EH (cell line): ENCODE results near the gene ERN1.

Experiments used
- DNase-seq: peaks from one replicate; pipeline ENCODE4 v3.0.0-alpha.2; 2015; ENCODE audit warnings: low read depth

ERN1 gene

GRCh38 chr17:64059756-64060155 lies 70.2 kb downstream of the ERN1 start:
- no peak for DNase-seq

DNA sequence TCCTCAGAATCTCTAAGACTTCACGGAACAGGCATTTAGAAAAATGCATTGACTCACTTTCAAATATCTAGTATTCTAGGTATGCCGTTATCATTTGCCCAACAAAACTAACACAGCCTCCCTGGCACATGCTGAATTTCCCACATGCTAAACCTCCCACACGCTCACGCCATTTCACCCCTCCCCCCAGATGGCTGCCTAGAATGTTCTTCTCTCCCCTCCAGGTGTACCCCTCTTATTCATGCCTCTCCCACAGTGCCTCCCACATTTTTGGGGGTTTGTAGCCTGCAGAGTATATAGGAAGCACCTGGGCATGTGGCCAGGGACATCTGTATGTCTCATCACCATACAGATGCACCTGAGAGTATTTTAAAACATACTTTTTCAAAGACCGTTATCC lies 71.3 kb downstream of the ERN1 start:
- peak; percentile 7 for DNase-seq

GRCh38 chr17:64057701-64058263 lies 72.2 kb downstream of the ERN1 start:
- DNase-seq = peak; percentile 20

DNA sequence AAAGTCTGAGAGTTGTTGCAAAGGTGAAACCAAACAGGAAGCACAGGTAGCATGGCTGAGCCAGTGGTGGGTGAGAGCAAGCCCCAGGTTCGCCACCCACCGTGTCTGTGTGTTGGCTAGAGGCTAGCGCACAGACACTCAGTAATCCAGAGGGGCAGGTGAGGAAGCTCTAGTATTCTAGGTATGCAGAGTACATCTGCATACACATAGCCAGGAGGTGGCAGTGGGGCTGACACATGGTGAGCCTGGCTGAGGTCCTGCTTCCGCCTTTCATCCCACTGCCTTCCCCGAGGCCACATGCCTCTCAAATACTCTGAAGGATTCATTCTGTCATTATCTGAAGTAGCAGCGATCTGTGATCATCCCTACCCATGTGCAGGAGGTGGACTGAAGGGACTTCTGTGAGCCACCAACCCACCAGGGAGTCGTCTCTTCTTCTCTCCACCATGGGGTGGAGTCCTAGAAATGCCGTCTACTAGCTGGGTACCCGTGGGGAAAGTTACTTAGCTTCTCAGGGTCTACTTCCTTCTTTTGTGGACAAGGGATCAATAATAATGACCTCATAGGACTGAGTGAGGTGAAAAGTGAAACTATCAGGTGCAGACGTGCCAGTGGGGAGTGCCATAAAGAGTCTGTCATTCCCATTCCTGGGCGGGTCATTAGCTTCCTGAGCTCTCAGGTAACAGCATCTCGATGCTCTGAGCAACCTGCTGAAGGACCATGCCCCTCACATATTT lies 73.5 kb downstream of the ERN1 start:
- no peak for DNase-seq

DNA sequence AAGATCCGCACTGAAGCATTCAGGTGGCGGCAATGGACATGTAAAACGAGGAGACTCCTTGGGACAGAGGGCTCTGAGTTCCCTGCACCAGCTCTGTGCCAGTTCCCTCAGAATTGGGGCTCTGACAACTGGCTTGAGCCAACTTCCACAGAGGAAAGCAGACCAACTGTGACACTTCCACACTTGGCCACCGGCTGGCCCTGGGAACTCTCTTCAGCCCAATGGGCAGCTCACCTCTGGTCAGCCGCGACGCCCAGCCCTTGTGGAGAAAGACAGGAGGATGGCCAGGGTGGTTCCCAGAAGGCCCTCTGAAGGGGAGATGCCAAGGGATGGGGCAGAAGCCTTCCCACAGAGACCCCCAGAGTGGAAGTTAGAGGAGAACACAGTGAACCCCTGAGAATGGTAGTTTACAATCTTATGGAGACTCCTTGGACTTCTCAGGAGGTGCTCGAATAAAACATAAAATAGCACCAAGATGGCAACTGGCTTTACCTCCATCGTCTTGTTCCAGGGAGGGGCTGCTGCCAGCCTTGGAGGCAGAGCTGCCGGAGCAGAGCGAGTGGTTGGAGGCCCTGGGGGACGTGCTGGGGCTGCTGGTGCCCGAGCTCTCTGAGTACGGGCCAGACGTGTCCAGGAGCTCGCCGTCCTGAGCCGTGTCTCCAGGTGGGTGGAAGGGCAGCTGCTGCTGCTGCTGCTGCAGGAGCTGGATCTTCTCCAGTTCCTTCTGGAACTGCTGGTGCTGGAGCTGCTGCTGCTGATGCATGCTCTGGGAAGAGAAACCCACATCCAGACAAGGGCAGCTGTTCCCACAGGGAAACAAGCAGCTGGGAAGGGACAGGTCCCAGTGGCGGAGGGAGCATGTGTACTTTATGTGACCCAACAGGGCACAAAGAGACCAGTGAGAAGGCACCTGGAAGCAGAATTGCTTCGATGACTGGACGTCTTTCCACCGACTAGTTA lies 74.5 kb downstream of the ERN1 start:
- DNase-seq = no peak

DNA sequence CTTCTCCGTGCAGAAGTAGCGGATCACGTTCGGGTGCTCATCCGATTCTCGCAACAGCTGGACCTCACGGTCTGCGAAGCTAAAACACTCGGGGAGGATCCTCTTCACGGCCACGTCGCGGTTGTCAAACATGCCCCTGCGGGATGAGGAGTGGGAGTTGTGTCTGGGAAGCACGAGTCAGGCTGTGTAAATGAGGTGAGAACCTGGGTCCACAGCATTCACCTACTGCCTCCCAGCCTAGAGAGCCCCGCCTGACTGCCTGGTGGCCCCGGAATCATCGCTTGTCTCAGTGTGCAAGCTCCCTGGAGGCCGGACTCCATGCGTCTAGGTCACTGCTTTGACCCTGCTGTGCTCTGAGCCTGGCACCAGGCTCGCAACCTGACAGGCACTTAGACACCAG lies 75.6 kb downstream of the ERN1 start:
- DNase-seq = no peak

- DNase-seq = no peak
Measured at GRCh38 chr17:64053101-64053500, 76.8 kb downstream of the ERN1 start.

GRCh38 chr17:64051153-64051552 lies 78.8 kb downstream of the ERN1 start:
- no peak for DNase-seq

DNA sequence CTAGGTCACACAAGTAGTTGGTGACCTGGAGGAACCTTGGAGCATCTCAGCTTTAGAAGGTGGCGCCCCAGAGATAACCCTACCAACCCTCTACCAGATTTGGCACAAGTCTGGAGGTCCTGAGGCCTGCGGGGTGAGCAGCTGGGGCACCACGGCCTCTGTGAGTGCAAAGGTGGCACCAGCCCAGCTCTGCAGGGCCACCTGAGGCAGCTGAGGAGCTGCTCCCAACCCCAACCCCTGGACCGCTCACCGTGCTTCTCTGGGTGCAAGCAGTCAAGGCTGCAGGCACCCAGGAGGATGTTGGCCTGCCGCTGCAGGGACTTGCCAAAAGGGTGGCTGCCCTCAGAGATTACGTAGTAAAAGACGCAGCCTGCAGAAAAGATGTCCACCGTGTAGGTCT lies 81.1 kb downstream of the ERN1 start:
- DNase-seq = no peak

- no peak for DNase-seq
Measured at GRCh38 chr17:64045176-64045575, 84.8 kb downstream of the ERN1 start.

DNA sequence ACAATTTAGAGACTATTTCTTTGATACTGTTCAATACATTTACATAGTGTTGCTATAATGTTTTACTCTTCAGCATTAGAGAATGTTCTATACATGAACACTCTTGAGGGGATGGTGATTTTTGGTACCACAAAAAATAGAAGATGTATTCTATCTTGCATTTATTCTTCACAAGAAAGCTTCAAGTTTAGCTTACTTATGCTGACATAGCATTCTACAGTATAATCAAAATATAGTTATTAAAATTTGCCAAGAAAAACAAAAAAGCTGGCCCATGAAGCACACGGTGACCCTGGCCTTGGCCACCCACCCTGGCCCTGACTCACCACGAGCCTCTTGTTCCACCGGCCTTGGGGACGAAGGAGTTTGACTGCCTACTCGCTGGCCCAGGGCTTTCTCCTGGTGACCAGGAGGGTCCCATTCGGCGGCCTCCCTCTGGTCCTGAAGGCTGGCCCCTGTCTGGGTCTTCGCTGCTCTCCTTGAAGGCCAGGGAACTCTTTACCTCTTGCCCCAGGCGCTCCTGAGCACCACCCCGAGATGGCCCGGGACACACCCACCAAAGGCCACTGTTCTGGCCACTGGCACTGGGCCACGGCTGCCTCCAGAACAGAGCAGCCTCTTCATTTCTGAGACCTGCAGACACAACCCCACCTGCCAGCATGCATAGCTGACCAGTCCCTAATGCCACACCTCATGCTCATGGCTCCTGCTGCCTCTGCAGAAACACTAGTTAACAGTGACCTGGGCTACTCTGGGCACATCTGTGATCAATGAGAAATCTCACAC lies 87.1 kb downstream of the ERN1 start:
- no peak for DNase-seq

DNA sequence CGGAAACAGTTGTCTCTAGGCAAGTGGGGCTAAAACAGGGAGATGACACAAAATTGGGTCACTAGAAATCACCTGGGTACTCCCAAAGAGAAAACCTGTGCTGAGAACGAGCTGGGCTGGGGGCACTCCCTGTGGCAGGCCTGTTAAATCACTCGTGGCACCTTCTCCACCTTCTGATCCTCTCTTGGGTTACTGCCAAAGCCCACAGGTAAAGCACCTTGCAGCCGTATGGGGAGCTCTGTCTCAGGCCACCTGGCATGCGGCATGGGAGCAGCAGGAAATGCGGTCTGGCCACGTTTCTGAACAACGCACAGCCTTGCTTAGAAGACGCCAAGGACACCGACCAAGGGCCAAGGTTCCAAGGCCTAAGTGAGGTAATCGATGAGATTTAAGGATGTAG lies 88.0 kb downstream of the ERN1 start:
- no peak for DNase-seq

DNA sequence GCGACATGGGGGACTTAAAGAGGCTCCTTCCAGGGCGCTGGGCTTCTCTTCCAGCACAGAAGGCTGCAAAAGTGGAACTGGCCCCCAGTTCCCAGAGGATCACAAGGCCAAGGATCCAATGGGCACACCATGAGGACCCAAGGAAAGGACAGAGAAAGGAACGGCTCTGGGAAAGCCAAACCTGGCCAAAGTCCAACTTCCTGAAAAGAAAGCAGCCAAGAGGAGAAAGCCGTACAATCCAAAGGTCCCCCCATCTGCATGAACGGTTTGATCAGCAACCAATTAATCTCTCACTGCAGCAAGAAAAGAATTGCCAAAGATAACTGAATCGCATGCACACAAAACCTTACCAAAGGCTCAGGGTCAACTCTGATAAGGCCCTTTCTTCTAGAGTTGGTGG lies 89.7 kb downstream of the ERN1 start:
- DNase-seq = no peak

DNA sequence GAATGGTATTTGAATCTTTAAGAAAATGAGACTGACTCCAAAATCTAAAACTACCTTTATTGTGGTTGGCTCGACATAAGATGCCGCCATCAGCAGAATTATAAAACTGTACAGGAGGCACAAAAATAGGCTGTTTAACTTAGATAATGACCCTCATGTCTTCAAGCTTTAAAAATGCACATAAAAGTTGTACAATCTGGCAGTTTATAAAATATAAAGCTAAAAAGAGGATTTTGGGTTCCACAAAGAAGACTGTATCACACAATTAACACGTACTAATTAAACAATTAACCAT lies 90.9 kb downstream of the ERN1 start:
- no peak for DNase-seq

- DNase-seq = no peak
Measured at GRCh38 chr17:64038331-64039105, 91.4 kb downstream of the ERN1 start.

GRCh38 chr17:64037802-64038201 lies 92.1 kb downstream of the ERN1 start:
- DNase-seq = no peak

DNA sequence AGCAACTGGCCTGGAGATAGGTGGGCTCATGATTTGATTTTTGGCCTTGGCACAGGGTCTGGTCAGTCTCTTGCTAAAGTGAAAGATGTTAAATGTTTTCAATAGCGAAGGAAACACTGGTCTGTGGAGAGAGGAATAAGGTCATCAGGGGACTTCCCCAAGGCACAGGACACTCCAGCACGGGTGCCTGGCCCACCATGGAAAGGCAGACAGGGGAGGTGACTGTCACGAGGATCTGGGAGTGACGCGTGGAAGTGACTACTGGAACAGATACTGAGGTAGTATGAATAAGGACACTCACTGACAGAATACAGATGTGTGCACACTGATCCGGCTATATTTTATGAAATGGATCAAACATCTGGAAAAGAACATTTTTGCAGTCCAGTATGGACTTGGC lies 92.8 kb downstream of the ERN1 start:
- no peak for DNase-seq

DNA sequence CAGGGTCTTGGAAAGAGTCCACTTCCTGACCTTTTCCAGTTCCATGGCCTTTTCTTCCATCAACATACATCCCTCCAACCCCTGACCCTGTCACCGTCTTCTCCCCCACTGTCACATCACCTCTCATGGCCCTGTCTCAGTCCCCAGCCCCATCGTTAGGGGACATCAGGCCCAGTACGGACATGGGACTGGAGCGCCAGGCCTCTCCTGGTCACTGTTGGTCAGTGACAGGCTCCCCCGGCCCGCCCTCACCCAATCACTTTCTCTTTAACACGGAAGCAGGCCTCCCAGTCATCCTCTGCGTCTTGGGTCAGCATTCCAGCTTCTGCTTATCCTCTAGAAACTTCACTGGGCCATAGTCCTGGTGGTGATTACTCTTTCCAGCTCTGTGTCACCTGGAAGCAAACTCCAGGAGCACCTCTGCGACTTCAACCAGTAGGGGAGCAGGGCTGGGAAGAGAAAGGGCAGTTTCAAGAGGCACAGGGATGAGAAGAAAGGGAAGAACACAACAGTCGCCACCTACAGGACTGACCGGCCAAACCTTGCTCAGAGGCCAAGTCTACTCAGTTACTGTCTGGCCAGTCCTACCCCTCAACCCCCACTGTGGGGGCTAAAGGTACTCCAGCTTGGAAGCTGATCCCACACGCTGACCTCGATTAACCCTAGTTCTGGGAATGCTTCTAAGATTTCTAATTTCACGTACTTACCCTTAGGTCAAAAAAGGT lies 93.6 kb downstream of the ERN1 start:
- no peak for DNase-seq

GRCh38 chr17:64032081-64032480 lies 97.9 kb downstream of the ERN1 start:
- DNase-seq = peak; percentile 55

GRCh38 chr17:64028874-64029464 lies 101.0 kb downstream of the ERN1 start:
- peak; percentile 66 for DNase-seq
